PFSK-1 (cell line): ENCODE data around the gene EIF2S2.

Experiments used
- FOXP2 ChIP-seq: optimal IDR thresholded peaks from 2 replicates; pipeline ENCODE3; 2011; ENCODE audit warnings: borderline replicate concordance, control low read depth, inconsistent platforms; ENCODE audit not compliant: insufficient read depth; ENCODE audit errors: extremely low read length, extremely low read depth
- POLR2AphosphoS5 ChIP-seq: IDR thresholded peaks from 2 replicates; pipeline ENCODE4 v1.6.1; 2012; ENCODE audit warnings: low read depth, mild to moderate bottlenecking, control low read depth, low read length, moderate library complexity
- SIN3A ChIP-seq: IDR thresholded peaks from 2 replicates; pipeline ENCODE4 v1.6.1; 2012; ENCODE audit warnings: mild to moderate bottlenecking, low read length, moderate library complexity, borderline replicate concordance; ENCODE audit not compliant: insufficient read depth
- TAF1 ChIP-seq: IDR thresholded peaks from 2 replicates; pipeline ENCODE4 v1.6.1; 2012; ENCODE audit warnings: low read length, control low read depth, borderline replicate concordance; ENCODE audit not compliant: insufficient read depth
- TF ChIP-seq, protein P1 (sequence below), 2 experiments: IDR thresholded peaks; 2 replicates each; pipeline versions ENCODE4 v1.6.1 to v1.8.0; 2011 to 2012; ENCODE audit warnings: low read depth in 2 of 2, low read length in 2 of 2, control low read depth in 1 of 2, inconsistent platforms in 1 of 2, mild to moderate bottlenecking in 1 of 2, moderate library complexity in 1 of 2; ENCODE audit not compliant: insufficient read depth in 1 of 2

The EIF2S2 gene

GRCh38 chr20:34090645-34091044 lies 21.4 kb downstream of the EIF2S2 start:
- TF ChIP-seq POLR2AphosphoS5 (no peak), SIN3A (no peak)

DNA sequence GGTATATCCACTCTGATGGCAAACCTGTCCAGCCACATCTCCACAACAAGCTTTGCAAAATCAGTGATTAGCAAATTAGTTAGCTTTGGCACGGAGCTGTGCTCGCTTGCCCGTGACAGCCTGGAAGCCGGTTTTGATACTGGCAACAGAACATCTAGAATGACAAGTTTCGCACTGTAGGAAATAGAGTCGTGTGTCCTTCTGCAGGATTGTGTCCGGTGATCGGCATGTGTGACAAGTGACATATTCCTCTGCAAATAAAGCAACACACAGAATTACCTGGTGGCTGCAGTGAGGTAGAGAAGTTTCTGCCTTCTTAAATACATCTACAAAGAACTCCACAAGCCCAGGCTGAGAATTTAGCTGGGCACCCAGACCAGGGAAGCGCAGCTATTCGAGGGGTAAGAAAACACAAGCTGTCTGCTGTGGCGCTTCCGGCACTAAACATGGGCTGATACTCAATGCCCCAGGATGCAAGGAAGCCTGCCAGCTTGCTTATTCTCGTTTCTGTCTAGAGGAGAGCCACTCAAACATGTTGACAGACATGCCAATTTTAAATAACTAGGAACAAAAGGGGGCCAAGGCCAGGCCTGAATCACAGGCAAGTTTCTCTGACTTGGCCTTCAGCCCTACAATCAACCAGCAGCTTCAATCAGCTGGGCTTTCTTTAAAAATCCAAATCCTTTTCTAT lies 22.2 kb downstream of the EIF2S2 start:
- TF ChIP-seq POLR2AphosphoS5 (peak; percentile 56), SIN3A (no peak), FOXP2 (no peak)
- TF ChIP-seq, protein P1, sequence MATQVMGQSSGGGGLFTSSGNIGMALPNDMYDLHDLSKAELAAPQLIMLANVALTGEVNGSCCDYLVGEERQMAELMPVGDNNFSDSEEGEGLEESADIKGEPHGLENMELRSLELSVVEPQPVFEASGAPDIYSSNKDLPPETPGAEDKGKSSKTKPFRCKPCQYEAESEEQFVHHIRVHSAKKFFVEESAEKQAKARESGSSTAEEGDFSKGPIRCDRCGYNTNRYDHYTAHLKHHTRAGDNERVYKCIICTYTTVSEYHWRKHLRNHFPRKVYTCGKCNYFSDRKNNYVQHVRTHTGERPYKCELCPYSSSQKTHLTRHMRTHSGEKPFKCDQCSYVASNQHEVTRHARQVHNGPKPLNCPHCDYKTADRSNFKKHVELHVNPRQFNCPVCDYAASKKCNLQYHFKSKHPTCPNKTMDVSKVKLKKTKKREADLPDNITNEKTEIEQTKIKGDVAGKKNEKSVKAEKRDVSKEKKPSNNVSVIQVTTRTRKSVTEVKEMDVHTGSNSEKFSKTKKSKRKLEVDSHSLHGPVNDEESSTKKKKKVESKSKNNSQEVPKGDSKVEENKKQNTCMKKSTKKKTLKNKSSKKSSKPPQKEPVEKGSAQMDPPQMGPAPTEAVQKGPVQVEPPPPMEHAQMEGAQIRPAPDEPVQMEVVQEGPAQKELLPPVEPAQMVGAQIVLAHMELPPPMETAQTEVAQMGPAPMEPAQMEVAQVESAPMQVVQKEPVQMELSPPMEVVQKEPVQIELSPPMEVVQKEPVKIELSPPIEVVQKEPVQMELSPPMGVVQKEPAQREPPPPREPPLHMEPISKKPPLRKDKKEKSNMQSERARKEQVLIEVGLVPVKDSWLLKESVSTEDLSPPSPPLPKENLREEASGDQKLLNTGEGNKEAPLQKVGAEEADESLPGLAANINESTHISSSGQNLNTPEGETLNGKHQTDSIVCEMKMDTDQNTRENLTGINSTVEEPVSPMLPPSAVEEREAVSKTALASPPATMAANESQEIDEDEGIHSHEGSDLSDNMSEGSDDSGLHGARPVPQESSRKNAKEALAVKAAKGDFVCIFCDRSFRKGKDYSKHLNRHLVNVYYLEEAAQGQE (IDR thresholded peaks at IDR 0.05; ENCODE audit: insufficient read depth in 1 of 2, low read depth in 2 of 2, low read length in 2 of 2): no peak

DNA sequence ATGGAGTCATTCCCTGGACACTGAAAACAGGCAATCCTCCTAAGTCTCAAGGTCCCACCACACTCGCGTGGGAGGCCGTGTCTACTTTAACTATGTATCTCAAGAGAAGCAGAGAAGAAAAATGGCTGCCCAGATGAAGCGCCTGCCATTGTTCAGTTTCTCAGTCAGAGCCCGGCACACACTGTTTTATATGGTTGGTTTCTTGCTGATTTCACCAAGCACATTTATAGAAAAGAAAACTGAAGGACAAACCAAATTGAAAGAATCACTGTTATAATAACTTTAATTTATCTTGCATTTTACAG lies 22.9 kb downstream of the EIF2S2 start:
- TF ChIP-seq SIN3A (no peak), POLR2AphosphoS5 (no peak; the same call in 1 of the 2 replicates), FOXP2 (no peak), TAF1 (no peak)
- TF ChIP-seq, protein P1 (IDR thresholded peaks at IDR 0.05; ENCODE audit: insufficient read depth in 1 of 2, low read depth in 2 of 2, low read length in 2 of 2): no peak

DNA sequence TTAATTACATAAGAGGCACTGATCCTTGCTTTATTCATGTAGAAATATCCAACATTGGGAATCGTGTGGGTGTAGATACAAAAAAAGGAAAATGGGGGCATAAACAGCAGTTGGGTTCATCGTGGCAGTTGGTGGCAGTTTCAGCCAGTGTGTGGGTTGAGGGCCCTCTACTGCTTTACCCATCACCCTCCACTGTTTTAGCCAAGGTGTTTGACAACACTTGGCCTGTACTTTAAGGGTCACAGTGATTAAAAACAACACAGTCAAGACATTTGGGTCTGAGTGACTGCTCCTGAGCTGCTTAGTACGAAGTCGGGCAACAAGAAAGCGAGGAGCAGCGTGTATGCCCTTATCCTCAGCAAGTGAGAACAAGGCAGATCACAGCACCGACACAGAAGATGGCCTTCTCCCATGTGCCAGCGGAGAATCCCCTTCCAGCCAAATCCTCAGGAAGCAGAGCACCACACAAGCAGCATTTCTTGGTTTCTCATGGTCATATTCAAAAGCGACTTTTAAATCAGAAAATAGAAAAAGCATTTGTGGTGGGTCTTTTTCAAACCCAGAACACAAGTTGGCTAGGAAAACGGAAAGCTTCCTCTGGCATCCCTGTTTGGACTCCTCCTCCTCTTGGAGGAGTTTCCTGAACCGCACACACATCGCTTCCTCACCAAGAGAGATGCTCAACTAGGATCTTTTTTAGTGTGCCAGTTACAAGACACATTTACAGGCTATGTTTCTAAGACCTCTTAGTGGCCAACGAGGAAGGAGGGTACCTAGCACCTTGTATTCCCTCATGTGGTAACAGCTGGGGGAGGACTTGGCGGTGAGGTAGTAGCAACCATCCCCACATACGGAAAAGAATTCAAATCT lies 23.5 kb downstream of the EIF2S2 start:
- TF ChIP-seq POLR2AphosphoS5 (no peak; the same call in none of the 2 replicates), TAF1 (no peak), FOXP2 (no peak), SIN3A (no peak)
- TF ChIP-seq, protein P1 (IDR thresholded peaks at IDR 0.05; ENCODE audit: insufficient read depth in 1 of 2, low read depth in 2 of 2, low read length in 2 of 2): no peak

GRCh38 chr20:34085544-34086040 lies 26.5 kb downstream of the EIF2S2 start:
- TF ChIP-seq POLR2AphosphoS5 (no peak), TAF1 (no peak), SIN3A (no peak), FOXP2 (no peak)
- TF ChIP-seq, protein P1 (IDR thresholded peaks at IDR 0.05; ENCODE audit: insufficient read depth in 1 of 2, low read depth in 2 of 2, low read length in 2 of 2): no peak
